GM12878 (cell line): Measurements from ENCODE around the gene MNT. TPM values are rescaled to one million over a fixed set of nuclear protein-coding genes. Genes with fewer than 3 reads are reported as not detected.

Experiments
- CEBPB ChIP-seq, 2 experiments: fragments of 150-350 bp in 1 of 2; IDR thresholded peaks; 2 replicates each; pipeline ENCODE4 v1.6.1; 2012 to 2014; ENCODE audit warnings: low read depth in 2 of 2, low read length in 2 of 2, borderline replicate concordance in 1 of 2, inconsistent platforms in 1 of 2
- CHD2 ChIP-seq: IDR thresholded peaks from 2 replicates; pipeline ENCODE4 v1.6.1; 2011; ENCODE audit warnings: low read depth, low read length, improper control_type of control experiment, borderline replicate concordance
- ETV6 ChIP-seq, 2 experiments: fragments of 450-650 bp in 1 of 2; IDR thresholded peaks in 1 of 2; conservative IDR thresholded peaks in 1 of 2; 2 replicates each; pipeline ENCODE4 v1.6.1; 2014; ENCODE audit warnings: antibody characterized with exemption in 1 of 2, borderline replicate concordance in 1 of 2, low read depth in 1 of 2, mild to moderate bottlenecking in 1 of 2, moderate library complexity in 1 of 2
- FOXK2 ChIP-seq: fragments of 450-650 bp; IDR thresholded peaks from 2 replicates; pipeline ENCODE4 v1.6.1; 2017; ENCODE audit warnings: mild to moderate bottlenecking, moderate library complexity
- HDAC6 ChIP-seq: fragments of 200-600 bp; sonication (generic); IDR thresholded peaks from one replicate; pipeline ENCODE4 v1.8.0; 2017; ENCODE audit warnings: antibody characterized with exemption; ENCODE audit not compliant: unreplicated experiment
- HSF1 ChIP-seq: fragments of 150-350 bp; IDR thresholded peaks from 2 replicates; pipeline ENCODE4 v1.6.1; 2014; ENCODE audit warnings: mild to moderate bottlenecking, low read depth, low read length
- JUNB ChIP-seq: IDR thresholded peaks from 2 replicates; pipeline ENCODE4 v1.6.1; 2016; ENCODE audit warnings: antibody characterized with exemption, mild to moderate bottlenecking
- KAT2A ChIP-seq: conservative IDR thresholded peaks from 2 replicates; pipeline ENCODE4 v1.6.1; 2011; ENCODE audit warnings: low read depth, low read length; ENCODE audit not compliant: control insufficient read depth
- MYB ChIP-seq: fragments of 150-350 bp; IDR thresholded peaks from 2 replicates; pipeline ENCODE4 v1.6.1; 2014; ENCODE audit warnings: mild to moderate bottlenecking, low read depth, low read length, borderline replicate concordance
- PML ChIP-seq: IDR thresholded peaks from 2 replicates; pipeline ENCODE4 v1.6.1; 2012; ENCODE audit warnings: low read length, inconsistent platforms
- POLR2A ChIP-seq: IDR thresholded peaks from 2 replicates; pipeline ENCODE4 v1.6.1; 2011; ENCODE audit warnings: low read depth, mild to moderate bottlenecking, low read length
- RAD21 ChIP-seq: IDR thresholded peaks from 2 replicates; pipeline ENCODE4 v1.6.1; 2011; ENCODE audit warnings: mild to moderate bottlenecking, low read depth, low read length, moderate library complexity; ENCODE audit not compliant: insufficient read depth
- SP1 ChIP-seq: IDR thresholded peaks from one replicate; pipeline ENCODE4 v1.6.1; 2011; ENCODE audit warnings: low read depth, low read length
- SREBF2 ChIP-seq: IDR thresholded peaks from 2 replicates; pipeline ENCODE4 v1.6.1; 2012; ENCODE audit warnings: mild to moderate bottlenecking, low read length
- YBX1 ChIP-seq: fragments of 450-650 bp; IDR thresholded peaks from 2 replicates; pipeline ENCODE4 v1.6.1; 2016; ENCODE audit warnings: antibody characterized with exemption
- ZBTB33 ChIP-seq: fragments of 450-650 bp; IDR thresholded peaks from 2 replicates; pipeline ENCODE4 v1.6.1; 2017; ENCODE audit warnings: mild to moderate bottlenecking
- ZNF274 ChIP-seq: IDR thresholded peaks from one replicate; pipeline ENCODE4 v1.8.0; 2011; ENCODE audit not compliant: insufficient read length, insufficient read depth
- ZNF622 ChIP-seq: fragments of 450-650 bp; IDR thresholded peaks from 2 replicates; pipeline ENCODE4 v1.6.1; 2017; ENCODE audit warnings: mild to moderate bottlenecking, inconsistent platforms
- ZZZ3 ChIP-seq: IDR thresholded peaks from 2 replicates; pipeline ENCODE4 v1.6.1; 2011; ENCODE audit warnings: low read depth; ENCODE audit not compliant: control insufficient read depth, insufficient read length
- polyA plus RNA-seq, 11 experiments: library from polyadenylated mRNA; depleted of rRNA in 4 of 11; unstranded in 6 of 11; stranded (reverse) in 5 of 11; fragments of >200 nt; fragmentation: Nextera tagmentation in 4 of 11; fragmentation: Illumina TruSeq in 1 of 11; extraction: Ambion mirVana in 4 of 11; extraction: Trizol in 1 of 11; gene quantifications; 1 replicate in 1 of 11; 2 replicates in 10 of 11; pipeline versions ENCODE4 v1.2.1 to v1.2.3, GENCODE V29; 2011 to 2016; ENCODE audit warnings: inconsistent platforms in 2 of 11, missing spikeins in 2 of 11, low read depth in 1 of 11
- total RNA-seq, 4 experiments: library from RNA; depleted of rRNA in 3 of 4; stranded (reverse); fragments of >200 nt in 3 of 4; fragmentation: Illumina TruSeq in 1 of 4; extraction: Trizol in 1 of 4; gene quantifications; 2 replicates each; pipeline versions ENCODE4 v1.2.1 to v1.2.3, GENCODE V29; 2013 to 2021
- TF ChIP-seq, protein P1 (sequence below): fragments of 450-650 bp; IDR thresholded peaks from 2 replicates; pipeline ENCODE4 v1.6.1; 2017; ENCODE audit warnings: mild to moderate bottlenecking, moderate library complexity
- TF ChIP-seq, protein P2 (sequence below): fragments of 450-650 bp; conservative IDR thresholded peaks from 2 replicates; pipeline ENCODE4 v1.6.1; 2017; ENCODE audit warnings: mild to moderate bottlenecking, moderate library complexity

Gene MNT
- total and polyA plus RNA-seq, 10 of the 15 experiments (the other 5 are each of a cell fraction or from before 2014, with no cell fraction given), result 0.31 to 15.9 (median 3.8) TPM

GRCh38 chr17:2392252-2393173 lies 8.3 kb downstream of the MNT start (continued):
- TF ChIP-seq, protein P1, sequence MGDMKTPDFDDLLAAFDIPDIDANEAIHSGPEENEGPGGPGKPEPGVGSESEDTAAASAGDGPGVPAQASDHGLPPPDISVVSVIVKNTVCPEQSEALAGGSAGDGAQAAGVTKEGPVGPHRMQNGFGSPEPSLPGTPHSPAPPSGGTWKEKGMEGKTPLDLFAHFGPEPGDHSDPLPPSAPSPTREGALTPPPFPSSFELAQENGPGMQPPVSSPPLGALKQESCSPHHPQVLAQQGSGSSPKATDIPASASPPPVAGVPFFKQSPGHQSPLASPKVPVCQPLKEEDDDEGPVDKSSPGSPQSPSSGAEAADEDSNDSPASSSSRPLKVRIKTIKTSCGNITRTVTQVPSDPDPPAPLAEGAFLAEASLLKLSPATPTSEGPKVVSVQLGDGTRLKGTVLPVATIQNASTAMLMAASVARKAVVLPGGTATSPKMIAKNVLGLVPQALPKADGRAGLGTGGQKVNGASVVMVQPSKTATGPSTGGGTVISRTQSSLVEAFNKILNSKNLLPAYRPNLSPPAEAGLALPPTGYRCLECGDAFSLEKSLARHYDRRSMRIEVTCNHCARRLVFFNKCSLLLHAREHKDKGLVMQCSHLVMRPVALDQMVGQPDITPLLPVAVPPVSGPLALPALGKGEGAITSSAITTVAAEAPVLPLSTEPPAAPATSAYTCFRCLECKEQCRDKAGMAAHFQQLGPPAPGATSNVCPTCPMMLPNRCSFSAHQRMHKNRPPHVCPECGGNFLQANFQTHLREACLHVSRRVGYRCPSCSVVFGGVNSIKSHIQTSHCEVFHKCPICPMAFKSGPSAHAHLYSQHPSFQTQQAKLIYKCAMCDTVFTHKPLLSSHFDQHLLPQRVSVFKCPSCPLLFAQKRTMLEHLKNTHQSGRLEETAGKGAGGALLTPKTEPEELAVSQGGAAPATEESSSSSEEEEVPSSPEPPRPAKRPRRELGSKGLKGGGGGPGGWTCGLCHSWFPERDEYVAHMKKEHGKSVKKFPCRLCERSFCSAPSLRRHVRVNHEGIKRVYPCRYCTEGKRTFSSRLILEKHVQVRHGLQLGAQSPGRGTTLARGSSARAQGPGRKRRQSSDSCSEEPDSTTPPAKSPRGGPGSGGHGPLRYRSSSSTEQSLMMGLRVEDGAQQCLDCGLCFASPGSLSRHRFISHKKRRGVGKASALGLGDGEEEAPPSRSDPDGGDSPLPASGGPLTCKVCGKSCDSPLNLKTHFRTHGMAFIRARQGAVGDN, result peak; percentile 68; the same call in 1 of the 2 replicates
- TF ChIP-seq SP1 (peak; percentile 16), PML (no peak), CHD2 (peak; percentile 23), SREBF2 (no peak), ETV6 (conservative IDR thresholded peaks at IDR 0.05 in 1 of 2, IDR thresholded peaks at IDR 0.05 in 1 of 2; ENCODE audit: borderline replicate concordance in 1 of 2, low read depth in 1 of 2) (0 out of 4 replicates have a peak, but pooled peaks of 1 of the 2 experiments have one; percentile 10), JUNB (no peak; the same call in 1 of the 2 replicates), MYB (no peak), RAD21 (no peak), CEBPB (IDR thresholded peaks at IDR 0.05; ENCODE audit: borderline replicate concordance in 1 of 2, low read depth in 2 of 2, low read length in 2 of 2) (peak in 1 of 2 experiments; percentile 36; a peak in 1 of 4 replicates), HSF1 (no peak), ZNF622 (no peak), YBX1 (no peak), POLR2A (peak; percentile 79), HDAC6 (no peak), FOXK2 (no peak), ZZZ3 (no peak), ZBTB33 (no peak), KAT2A (no peak), ZNF274 (no peak)
- TF ChIP-seq, protein P2, sequence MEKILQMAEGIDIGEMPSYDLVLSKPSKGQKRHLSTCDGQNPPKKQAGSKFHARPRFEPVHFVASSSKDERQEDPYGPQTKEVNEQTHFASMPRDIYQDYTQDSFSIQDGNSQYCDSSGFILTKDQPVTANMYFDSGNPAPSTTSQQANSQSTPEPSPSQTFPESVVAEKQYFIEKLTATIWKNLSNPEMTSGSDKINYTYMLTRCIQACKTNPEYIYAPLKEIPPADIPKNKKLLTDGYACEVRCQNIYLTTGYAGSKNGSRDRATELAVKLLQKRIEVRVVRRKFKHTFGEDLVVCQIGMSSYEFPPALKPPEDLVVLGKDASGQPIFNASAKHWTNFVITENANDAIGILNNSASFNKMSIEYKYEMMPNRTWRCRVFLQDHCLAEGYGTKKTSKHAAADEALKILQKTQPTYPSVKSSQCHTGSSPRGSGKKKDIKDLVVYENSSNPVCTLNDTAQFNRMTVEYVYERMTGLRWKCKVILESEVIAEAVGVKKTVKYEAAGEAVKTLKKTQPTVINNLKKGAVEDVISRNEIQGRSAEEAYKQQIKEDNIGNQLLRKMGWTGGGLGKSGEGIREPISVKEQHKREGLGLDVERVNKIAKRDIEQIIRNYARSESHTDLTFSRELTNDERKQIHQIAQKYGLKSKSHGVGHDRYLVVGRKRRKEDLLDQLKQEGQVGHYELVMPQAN, result peak; percentile 74; the same call in 1 of the 2 replicates
